ENCODE measurements around the gene MED8.

Gene MED8

DNA sequence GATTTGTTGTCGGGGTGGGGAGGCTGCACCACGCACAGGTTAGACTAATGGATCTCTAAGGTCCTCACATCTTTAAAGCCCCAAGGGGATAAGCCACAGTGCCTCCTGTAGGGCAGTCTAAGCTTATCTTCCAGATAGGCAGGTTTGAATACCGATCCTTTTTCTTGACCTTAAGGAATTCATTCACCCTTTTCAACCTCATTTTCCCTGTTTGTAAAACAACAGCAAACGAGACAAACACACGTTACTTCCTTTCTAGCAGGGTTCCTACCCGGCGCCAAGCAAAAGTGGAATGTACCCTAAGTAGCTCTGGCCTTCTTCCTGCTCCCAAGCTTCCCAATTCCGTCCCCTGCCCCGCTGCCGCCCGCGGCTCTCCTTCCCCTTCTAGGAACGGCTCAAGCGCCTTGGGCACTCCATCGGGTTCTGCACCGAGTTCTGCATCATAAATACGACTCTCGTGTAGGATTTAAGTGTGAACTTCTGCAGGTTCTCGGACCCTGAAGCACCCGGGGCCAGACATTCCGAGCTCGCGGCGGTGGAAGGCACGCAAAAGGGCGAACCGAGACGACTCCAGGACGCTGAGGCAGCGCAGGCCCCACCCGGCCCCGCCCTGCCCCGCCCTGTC is 31.4 kb downstream of the MED8 start:
- peak; percentile 70 for DNase-seq

DNA sequence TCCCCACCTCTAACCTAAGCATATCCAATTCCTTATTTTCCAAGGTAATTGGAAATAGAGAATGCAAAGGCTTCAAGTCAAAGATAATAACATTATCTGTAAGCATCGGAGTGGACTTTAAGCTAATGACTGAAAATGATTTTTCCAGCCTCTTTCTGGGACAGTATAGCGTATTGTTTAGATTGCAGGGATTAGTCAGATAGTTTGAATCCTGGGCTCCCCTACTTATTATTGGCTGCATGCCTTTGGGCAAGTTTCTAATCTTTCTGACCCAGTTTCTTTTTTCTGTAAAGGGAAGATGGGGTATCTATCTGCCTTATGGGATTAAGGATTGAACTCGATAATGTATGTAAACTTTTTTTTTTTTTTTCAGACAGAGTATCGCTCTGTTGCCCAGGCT is 32.3 kb downstream of the MED8 start:
- DNase-seq = no peak

DNA sequence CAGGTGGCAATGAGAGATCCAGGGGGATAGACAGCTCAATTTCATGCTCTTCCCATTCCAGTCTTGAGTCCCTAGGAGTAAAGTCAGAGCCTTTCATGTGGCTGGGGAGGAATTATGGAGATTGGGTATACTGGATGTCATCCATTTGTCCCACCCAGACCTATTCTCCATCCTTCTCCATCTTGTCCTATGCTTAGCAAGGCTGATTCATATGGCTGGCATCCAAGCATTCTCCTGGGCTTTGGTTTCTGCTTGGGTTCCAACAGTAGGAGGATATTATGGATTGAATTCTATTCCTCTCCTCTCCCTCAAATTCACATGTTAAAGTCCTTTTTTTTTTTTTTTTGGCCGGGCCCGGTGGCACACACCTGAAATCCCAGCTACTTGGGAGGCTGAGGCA is 34.7 kb downstream of the MED8 start:
- no peak for DNase-seq

DNA sequence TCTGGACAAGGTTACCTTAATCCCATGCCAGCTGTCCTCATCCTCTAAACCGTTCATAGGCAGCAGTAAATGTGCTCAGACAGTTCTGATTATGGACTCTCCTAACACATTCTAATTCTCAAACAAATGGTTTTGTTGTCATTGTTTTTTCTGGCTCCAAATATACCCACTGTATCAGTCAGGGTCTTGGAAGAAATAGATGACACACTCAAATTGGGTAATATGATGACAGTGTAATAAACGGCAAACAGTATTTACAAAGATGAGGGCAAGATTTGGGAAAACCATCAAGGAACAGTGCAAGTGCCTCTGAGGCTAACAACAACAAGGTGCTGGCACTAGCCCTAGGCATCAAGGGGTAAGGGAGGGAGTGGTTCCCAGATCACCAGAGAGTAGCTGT is 35.1 kb downstream of the MED8 start:
- DNase-seq = no peak

DNA sequence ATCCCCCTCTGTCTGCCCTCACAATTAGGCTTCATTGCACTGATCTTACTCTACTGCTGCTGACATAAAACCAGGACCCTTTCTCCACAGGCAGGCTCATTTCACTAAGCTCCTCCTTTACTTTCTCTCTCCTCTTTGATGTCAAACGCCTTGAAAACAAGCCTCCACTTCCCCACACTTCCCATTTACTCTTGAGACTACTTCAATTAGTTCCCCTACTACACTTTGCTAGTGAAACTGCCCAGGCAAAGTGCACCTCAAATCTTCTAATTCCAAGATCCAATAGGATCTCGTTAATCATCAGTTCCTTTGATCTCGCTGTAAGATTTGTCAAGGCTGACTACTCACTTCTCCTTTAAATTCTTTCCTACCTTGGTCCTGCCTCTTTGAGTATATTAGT is 36.7 kb downstream of the MED8 start:
- no peak for DNase-seq

DNA sequence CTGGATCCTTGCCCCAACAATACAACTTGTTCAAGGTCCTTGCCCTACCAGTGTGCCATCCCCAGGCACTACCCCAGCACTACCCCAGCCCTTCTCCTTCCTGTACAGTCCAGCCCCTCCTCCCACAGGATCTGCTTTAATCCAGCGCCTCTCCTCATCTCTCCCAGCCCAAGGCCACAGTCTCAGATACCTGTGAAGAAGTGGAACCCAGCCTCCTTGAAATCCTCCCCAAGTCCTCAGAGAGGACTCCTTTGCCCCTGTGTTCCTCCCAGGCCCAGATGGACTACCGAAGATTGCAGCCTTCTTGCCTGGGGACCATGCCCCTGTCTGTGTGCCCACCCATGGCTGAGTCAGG is 37.3 kb downstream of the MED8 start:
- no peak for DNase-seq

DNA sequence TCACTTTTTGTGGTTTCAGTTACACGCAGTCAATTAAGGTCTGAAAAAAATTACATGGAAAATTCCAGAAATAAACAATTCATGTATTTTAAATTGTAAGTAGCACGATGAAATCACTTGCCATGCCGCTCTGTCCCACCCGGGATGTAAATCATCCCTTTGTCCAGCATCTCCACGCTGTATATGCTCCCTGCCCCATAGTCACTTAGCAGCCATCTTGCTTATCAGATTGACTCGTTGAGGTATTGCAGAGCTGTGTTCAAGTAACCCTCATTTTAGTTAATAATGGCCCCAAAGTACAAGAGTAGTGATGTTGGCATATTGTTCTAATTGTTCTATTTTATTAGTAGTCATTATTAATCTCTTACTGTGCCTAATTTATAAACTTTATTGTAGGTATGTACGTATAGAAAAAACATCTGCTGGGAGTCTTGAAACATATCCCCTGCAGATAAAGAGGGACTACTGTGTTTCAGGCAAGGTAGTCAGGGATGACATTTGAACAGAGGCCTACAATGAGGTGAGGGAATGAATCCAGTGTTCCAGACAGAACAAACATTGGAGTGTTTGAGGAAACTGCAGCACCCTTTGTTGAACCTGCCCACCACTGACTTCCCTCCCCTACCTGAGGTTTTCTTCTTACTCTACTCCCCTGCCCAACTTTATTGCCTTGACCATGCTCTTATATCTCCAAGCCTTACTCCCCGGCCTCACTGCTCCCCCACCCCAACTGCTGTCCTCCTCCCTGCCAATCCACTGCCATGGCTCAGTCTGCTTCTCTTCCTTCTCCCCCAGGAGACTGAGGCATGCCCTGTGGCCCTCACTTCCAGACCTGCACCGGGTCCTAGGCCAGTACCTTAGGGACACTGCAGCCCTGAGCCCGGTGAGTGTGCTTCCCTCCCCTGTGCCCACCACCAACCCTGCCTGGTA is 37.9 kb downstream of the MED8 start:
- DNase-seq = no peak

DNA sequence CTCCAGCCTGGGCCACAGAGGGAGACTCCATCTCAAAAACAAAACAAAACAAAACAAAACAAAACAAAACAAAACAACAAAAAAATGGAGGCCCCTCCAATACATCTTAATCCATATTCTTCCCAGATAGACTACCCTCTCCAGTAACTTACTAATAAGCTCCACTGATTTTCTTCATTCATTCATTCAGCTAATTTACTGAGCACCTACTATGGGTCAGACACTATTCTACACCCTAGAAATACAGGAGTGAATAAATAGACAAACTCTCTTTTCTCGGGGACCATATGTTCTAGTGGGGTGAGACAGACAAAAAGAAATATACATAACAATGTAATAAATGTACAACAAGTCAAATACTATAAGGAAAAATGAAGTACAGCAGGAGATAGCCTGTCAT is 38.6 kb downstream of the MED8 start:
- no peak for DNase-seq

DNA sequence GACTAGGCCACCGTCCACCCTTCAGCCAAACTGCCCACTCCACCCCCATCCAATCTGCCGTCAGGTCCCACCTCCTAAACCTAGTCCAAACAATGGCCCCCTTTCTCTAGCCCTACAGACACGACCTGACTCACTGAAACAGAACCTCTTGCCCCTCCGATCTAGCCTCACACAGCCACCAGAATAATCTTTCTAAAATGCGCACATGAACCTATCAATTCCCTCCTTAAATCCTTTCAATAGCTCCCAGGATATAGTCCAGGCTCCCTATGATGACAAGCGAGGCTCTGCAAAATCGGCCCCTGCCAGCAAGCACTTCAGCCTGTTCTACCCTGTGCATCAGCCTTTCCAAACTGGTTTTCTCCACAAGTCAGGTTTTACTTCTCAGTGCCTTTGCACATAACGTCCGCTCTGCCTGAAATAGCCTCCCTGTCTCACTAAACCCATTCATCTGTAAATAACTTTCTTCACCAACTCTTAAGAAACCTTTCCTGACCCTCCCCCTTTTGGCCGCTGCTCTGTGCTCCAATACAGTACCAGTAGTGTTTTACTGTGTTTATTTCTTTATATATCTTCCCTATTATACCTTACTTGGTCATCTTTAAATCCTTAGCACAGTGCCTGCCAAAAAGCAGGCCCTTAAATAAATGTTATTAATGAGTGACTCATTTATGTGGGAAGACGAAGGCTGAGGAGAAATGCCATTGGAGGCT is 39.9 kb downstream of the MED8 start:
- no peak for DNase-seq

DNA sequence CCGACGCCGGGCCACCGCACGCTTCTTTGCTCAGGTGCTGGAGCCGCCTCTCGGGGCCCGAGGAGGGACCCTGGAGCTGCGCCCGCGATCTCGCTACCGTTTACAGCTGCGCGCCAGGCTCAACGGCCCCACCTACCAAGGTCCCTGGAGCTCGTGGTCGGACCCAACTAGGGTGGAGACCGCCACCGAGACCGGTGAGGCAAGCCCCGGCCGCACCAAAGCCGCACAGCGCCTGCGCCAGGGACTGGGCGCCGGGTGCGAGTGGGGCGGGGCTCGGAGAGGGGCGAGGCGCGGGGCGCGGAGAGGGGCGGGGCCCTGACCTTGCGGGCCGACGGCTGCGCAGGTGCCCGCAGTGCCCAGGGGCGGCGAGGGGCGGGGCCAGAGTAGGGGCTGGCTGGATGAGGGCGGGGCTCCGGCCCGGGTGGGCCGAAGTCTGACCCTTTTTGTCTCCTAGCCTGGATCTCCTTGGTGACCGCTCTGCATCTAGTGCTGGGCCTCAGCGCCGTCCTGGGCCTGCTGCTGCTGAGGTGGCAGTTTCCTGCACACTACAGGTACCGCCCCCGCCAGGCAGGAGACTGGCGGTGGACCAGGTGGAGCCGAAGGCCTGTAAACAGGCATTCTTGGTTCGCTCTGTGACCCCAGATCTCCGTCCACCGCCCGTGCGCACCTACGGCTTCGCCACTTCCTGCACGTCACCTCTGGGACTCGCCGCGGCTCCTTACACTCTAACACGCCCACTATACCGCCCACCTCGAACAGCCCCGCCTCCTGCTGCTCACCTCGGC is 40.6 kb downstream of the MED8 start:
- DNase-seq = peak; percentile 99

DNA sequence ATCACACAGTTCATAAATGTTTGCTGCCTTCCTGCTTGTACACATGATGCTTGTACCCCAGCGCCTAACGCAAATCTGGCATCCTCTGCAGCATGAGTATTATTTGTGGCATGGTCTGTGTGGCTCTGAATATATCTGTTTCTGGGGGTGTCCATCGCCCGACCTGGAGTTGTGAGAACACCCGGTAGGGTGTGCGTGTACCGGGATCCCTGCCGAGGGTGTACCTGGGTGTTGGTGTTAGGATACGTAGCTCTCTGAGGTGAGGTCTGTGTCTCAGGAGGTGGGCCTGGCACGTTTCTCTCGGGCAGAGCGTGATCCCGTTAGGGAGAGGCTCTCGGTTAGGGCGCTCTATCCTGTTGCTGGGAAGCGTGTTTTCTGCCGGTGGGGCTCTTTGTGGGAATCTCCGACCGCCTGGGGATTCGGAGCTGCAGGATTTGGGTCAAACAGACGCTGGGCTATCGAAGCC is 41.2 kb downstream of the MED8 start:
- no peak for DNase-seq

DNA sequence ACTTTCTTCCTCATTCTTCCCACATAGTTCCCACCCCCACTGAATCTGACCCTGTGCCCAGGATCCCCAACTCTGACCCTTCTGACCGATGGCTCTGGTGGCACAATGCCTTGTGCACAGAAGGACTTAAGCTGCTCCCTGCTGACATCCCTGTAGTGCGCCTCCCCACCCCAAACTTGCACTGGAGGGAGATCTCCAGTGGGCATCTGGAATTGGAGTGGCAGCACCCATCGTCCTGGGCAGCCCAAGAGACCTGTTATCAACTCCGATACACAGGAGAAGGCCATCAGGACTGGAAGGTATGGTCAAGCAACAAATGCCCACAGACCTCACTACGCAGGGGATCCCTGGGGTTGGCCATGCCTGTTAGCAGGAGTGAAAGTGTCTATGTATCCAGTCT is 43.0 kb downstream of the MED8 start:
- no peak for DNase-seq

DNA sequence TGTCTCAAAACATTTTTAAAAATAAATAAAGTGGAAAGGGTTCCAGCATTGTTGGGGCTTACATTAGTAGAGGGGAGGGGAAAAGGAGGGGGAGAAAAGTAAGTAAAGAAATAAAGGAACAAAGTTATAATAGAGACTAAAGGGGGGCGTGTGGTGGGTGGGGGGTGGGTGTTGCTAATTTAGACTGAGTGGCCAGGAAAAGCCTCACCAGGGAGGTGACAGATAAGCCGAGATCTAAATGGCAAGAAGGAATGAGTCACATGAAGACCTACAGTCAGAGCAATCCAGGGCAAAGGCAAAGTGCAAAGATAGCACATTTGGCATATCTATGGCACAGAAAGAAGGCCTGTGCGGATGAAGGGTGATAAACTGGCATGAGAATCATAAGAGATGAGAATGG is 44.5 kb downstream of the MED8 start:
- DNase-seq = no peak

DNA sequence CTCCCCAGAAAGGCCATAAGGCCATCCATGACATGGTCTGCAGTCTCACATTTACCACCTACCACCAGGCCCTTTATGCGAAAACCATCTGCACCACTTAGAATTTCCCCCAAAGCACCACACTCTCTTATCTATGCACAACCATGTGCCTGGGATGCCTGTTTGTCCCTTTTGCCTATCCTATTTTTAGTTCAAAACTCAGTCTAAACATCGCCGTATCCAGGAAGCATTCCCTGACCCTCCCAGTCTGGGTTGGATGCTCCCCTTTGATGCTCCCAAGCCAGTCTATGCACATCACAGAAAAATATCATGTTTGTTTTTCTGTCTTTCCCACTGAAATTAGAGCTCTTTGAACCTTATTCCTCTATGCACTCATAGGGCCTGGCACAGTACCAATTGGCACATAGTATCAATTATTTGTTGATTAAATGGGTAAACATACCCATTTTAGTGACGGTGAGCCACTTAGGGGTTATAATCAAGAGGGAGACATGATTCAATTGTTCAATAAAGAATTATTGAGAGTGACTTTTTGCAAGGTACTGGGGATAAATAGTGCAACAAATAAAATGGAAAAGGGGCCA is 45.2 kb downstream of the MED8 start:
- DNase-seq = no peak

DNA sequence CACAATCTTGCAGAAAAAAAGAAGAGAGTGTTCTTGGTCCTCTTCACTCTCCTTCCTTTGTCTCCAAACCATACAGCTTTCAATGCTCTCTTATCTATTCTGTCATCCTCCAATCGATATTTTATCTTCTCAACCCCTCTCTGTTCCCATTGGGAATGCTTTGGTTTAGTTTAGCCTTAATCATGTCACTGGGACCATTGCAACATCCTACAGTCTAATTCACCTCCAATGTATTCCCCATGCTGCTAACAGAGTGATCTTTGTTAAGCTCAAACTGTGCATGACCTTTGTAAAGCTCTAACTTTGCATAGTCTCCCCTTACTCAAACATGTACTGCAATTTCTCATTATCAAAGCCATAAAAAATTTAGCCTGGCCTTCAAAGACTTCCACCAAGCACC is 49.0 kb downstream of the MED8 start:
- DNase-seq = no peak

DNA sequence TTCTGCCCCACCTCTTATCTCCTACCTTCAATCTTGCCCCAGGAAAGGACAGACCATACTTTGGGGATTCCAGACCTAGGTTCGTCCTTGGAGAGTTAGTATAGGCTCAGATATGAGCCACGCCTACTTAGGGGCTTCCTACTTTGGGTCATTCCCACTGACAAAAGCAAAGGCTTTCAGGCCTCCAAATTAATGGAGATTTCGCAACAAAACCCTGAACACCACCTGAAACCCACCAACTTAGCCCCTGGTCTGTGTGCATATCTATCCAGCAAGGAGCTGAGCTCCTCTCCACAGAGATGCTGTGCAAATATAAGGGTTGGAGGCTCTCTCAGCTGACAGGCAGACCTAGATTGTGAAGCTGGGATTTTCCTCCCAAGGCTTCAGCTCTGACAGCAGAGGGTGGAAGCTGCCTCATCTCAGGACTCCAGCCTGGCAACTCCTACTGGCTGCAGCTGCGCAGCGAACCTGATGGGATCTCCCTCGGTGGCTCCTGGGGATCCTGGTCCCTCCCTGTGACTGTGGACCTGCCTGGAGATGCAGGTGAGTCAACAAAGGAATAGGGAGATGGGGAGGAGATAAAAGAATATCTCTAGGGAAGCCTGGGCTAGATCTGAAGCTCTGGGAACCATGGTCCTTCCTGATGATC is 49.9 kb downstream of the MED8 start:
- no peak for DNase-seq

DNA sequence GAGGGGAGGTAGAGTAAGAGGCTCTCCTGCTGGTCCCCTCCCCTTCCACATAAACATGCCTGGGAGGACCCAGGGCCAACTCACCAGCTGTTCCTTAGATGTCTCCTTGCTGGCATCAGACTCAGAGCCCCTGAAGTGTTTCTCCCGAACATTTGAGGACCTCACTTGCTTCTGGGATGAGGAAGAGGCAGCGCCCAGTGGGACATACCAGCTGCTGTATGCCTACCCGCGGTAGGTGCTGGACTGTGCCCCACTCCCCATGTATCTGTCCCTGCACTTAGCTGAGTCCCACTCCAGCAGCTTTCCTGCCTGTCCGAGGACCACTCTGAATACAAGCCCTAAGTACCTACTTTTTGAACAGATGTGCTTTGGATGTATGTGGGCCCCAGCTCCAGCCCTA is 51.6 kb downstream of the MED8 start:
- DNase-seq = no peak

DNA sequence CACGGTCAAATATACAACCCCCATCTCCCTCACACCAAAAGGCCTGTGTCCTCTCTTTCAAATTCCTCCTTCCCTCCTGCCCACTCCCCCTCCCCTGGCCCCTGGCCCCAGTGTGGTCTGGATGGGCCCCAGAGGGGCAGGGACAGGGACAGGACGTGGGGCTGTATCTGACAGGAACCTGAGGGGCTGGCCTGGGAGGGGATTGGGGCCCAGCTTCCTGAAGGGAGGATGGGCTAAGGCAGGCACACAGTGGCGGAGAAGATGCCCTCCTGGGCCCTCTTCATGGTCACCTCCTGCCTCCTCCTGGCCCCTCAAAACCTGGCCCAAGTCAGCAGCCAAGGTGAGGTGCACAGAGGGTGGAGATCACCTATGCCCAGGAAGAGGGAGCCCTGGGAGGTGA is 52.0 kb downstream of the MED8 start, which contains the start of gene MPL:
MPL (plus strand) TSS at position 231 of the 400 bp plus-strand sequence; CDS start at position 262, 31 bp downstream.
- DNase-seq = no peak

DNA sequence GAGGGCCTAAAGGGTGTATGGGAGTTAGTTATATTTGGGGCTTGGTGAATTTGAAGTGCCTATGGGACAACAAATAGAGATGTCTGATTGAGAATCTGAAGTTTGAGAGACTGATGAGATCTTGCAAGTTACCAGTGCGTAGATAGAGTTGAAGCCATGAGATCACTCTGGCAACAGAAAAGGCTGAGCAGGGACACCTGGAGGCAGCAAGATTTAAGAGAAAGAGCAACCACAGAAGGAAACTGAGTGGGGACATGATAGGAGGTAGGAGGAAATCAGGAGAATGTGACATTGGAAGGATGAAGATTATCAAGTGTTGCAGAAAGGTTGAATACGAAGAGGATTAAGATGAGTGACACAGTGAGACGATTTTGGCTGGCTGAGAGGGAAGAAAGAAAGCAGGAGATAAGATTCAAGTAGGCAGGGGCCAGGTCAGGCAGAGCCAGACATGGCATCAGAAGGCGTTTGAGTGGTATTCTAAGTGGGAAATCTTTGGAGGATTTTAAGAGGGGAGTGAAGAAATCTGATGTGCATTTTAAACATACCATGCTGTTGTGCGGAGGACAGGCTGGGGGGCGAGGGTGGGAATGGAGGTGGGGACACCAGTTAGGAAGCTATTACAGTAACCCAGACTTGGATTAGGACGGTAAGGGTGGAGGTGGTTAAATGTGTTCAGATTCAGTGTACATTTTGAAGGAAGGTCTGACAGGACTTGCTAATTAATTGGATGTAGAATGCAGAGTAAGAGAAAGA is 55.0 kb downstream of the MED8 start:
- DNase-seq = no peak

Data from RPMI8226 (cell line).